OCI-LY7 (cell line): ENCODE results near the gene MID1. TPM values are rescaled to one million over a fixed set of nuclear protein-coding genes. Genes with fewer than 3 reads are reported as not detected.

Source experiments
- BruUV-seq: library from RNA; stranded (reverse); fragments of 400-500 nt; replicated peaks from 2 replicates; lab custom pipeline; 2021; lab: Mats Ljungman, UMichigan
- CTCF ChIA-PET: fragments of 300-600 bp; sonication (Branson Sonifier 250); formaldehyde crosslinking; loops from one replicate; lab custom pipeline; 2022; ENCODE audit warnings: antibody characterized with exemption; ENCODE audit not compliant: unreplicated experiment; lab: Charles Lee
- POLR2A ChIA-PET: fragments of 300-600 bp; sonication (Branson Sonifier 250); formaldehyde crosslinking; loops from one replicate; lab custom pipeline; 2022; ENCODE audit warnings: antibody characterized with exemption; lab: Charles Lee
- DNase-seq: peaks from one replicate; pipeline ENCODE4 v3.0.0-alpha.2; 2015; ENCODE audit warnings: low spot score
- H2AFZ ChIP-seq: fragments of 200-600 bp; sonication (generic), shearing (Covaris generic); 2 replicates; pipeline ENCODE4 v1.6.1; 2014; ENCODE audit warnings: mild to moderate bottlenecking, antibody characterized with exemption, low read length, moderate library complexity
- H3K27ac ChIP-seq: fragments of 200-600 bp; sonication (generic); 2 replicates; pipeline ENCODE4 v1.5.1; 2014; ENCODE audit warnings: mixed run types, low read depth, mild to moderate bottlenecking, moderate library complexity, low read length, inconsistent platforms; ENCODE audit not compliant: poor library complexity, severe bottlenecking
- H3K36me3 ChIP-seq: fragments of 200-600 bp; sonication (generic); 2 replicates; pipeline ENCODE4 v1.6.1; 2014; ENCODE audit warnings: mild to moderate bottlenecking, antibody characterized with exemption, low read length, moderate library complexity, mixed read lengths; ENCODE audit not compliant: insufficient read depth
- H3K4me1 ChIP-seq: fragments of 200-600 bp; sonication (generic); 2 replicates; pipeline ENCODE4 v1.5.1; 2014; ENCODE audit warnings: mild to moderate bottlenecking, low read length; ENCODE audit not compliant: insufficient read depth, poor library complexity, severe bottlenecking
- H3K4me2 ChIP-seq: fragments of 200-600 bp; sonication (generic); 2 replicates; pipeline ENCODE4 v1.6.1; 2014; ENCODE audit warnings: mild to moderate bottlenecking, low read length
- H3K4me3 ChIP-seq: fragments of 200-600 bp; sonication (generic); 2 replicates; pipeline ENCODE4 v1.5.1; 2014; ENCODE audit warnings: mild to moderate bottlenecking, low read depth, low read length; ENCODE audit not compliant: poor library complexity, severe bottlenecking
- H3K79me2 ChIP-seq: fragments of 200-600 bp; sonication (generic); 2 replicates; pipeline ENCODE4 v1.6.1; 2016; ENCODE audit warnings: low read depth, mild to moderate bottlenecking, low read length, moderate library complexity, mixed read lengths; ENCODE audit not compliant: insufficient read depth
- H3K9me2 ChIP-seq: fragments of 200-600 bp; sonication (generic); 2 replicates; pipeline ENCODE4 v1.6.1; 2016; ENCODE audit warnings: mild to moderate bottlenecking, low read length, mixed read lengths; ENCODE audit not compliant: insufficient read depth
- H3K9me3 ChIP-seq: fragments of 200-600 bp; sonication (generic); 2 replicates; pipeline ENCODE4 v1.6.1; 2014; ENCODE audit warnings: mild to moderate bottlenecking, mixed run types, low read length, mixed read lengths
- H4K20me1 ChIP-seq: fragments of 200-600 bp; sonication (generic); 2 replicates; pipeline ENCODE4 v1.6.1; 2014; ENCODE audit warnings: mild to moderate bottlenecking, antibody characterized with exemption, low read length, moderate library complexity, mixed read lengths; ENCODE audit not compliant: insufficient read depth
- CTCF ChIP-seq: fragments of 200-600 bp; sonication (generic); conservative IDR thresholded peaks from 2 replicates; pipeline ENCODE4 v1.5.1; 2014; ENCODE audit warnings: mild to moderate bottlenecking, antibody characterized with exemption, low read length, moderate library complexity, mixed read lengths
- EZH2phosphoT487 ChIP-seq: fragments of 200-600 bp; sonication (generic); IDR thresholded peaks from 2 replicates; pipeline ENCODE4 v1.6.1; 2018; ENCODE audit warnings: low read depth, borderline replicate concordance, mild to moderate bottlenecking, mixed run types, antibody characterized with exemption, low read length, moderate library complexity, mixed read lengths
- intact Hi-C: fragments of 100-400 bp; cut with micrococcal nuclease; formaldehyde crosslinking; loops from one replicate; pipeline ENCODE4 v1.10.0; 2022; ENCODE audit not compliant: unreplicated experiment
- total RNA-seq, 2 experiments: library from RNA; depleted of rRNA in 1 of 2; stranded (reverse); fragments of >200 nt in 1 of 2; shearing (Covaris generic) in 1 of 2; gene quantifications; 2 replicates each; pipeline ENCODE4 v1.2.3, GENCODE V29; 2014 to 2022

The MID1 gene
- total RNA-seq, 2 experiments from 2014 or later, result 0.76 to 1.0 TPM

- no peaks in the 10 kb centered on the region for H3K9me3 ChIP-seq
- H4K20me1 ChIP-seq, result no peaks in the 10 kb centered on the region
- ChIA-PET POLR2A (no interaction called here), CTCF (no interaction called here)
- no peaks in the 10 kb centered on the region for H3K4me1 ChIP-seq
- H3K36me3 ChIP-seq, result no peaks in the 10 kb centered on the region
- H3K4me2 ChIP-seq, result no peak overlapping the region
- no TSS peak for BruUV-seq
- no peak for DNase-seq
- H3K9me2 ChIP-seq, result no peaks in the 10 kb centered on the region
- H3K27ac ChIP-seq, result no peak overlapping the region
- no peaks in the 10 kb centered on the region for H3K79me2 ChIP-seq
- no peak overlapping the region for H3K4me3 ChIP-seq
- intact Hi-C loops, result no loop called here
- no peak overlapping the region for H2AFZ ChIP-seq
- TF ChIP-seq EZH2phosphoT487, result no peak
- no peak for TF ChIP-seq CTCF
Observed at GRCh38 chrX:10467793-10468192, 152.6 kb downstream of the MID1 start.

GRCh38 chrX:10465254-10465653, 155.1 kb downstream of the MID1 start:
- no peak overlapping the region for H3K4me2 ChIP-seq
- H3K79me2 ChIP-seq, result no peaks in the 10 kb centered on the region
- no peaks in the 10 kb centered on the region for H3K9me2 ChIP-seq
- no peak overlapping the region for H2AFZ ChIP-seq
- no TSS peak for BruUV-seq
- no peaks in the 10 kb centered on the region for H3K36me3 ChIP-seq
- ChIA-PET CTCF (no interaction called here), POLR2A (no interaction called here)
- H4K20me1 ChIP-seq, result no peaks in the 10 kb centered on the region
- TF ChIP-seq EZH2phosphoT487 (no peak), CTCF (no peak)
- no peaks in the 10 kb centered on the region for H3K9me3 ChIP-seq
- H3K4me3 ChIP-seq, result no peak overlapping the region
- no peaks in the 10 kb centered on the region for H3K4me1 ChIP-seq
- H3K27ac ChIP-seq, result no peak overlapping the region
- DNase-seq, result no peak
- intact Hi-C loops, result no loop called here

- H3K27ac ChIP-seq, result no peak overlapping the region
- ChIA-PET POLR2A (no interaction called here), CTCF (no interaction called here)
- no peaks in the 10 kb centered on the region for H3K9me3 ChIP-seq
- no peaks in the 10 kb centered on the region for H3K79me2 ChIP-seq
- H4K20me1 ChIP-seq, result no peaks in the 10 kb centered on the region
- no peaks in the 10 kb centered on the region for H3K36me3 ChIP-seq
- no peak overlapping the region for H3K4me2 ChIP-seq
- intact Hi-C loops, result no loop called here
- H3K9me2 ChIP-seq, result no peaks in the 10 kb centered on the region
- TF ChIP-seq EZH2phosphoT487 (no peak), CTCF (no peak)
- H2AFZ ChIP-seq, result no peak overlapping the region
- DNase-seq, result no peak
- H3K4me1 ChIP-seq, result no peaks in the 10 kb centered on the region
- no TSS peak for BruUV-seq
- no peak overlapping the region for H3K4me3 ChIP-seq
Observed at GRCh38 chrX:10457092-10457491, 163.3 kb downstream of the MID1 start.
